ENCODE measurements around the gene ADRM1.

ADRM1 gene

GRCh38 chr20:62293946-62294345 lies 8.9 kb upstream of the ADRM1 start:
- no peak overlapping the region for H3K4me3 ChIP-seq (ENCODE audit: low read depth, low read length)
- no peak for DNase-seq
- H3K27ac ChIP-seq: no peak overlapping the region
- no peaks in the 10 kb centered on the region for H3K27me3 ChIP-seq (replicated peaks)
- in situ Hi-C loops (cut with HindIII; ENCODE audit: low pct_ligation_motif_present, low sequenced_read_pairs): loop anchor here (25.0 kb wide), 1 partner anchor 93 kb away; the partner anchor contains the start of gene RPS21
- H3K36me3 ChIP-seq (replicated peaks): peaks cover 30% of the 10 kb centered on the region
- TF ChIP-seq CTCF (IDR thresholded peaks at IDR 0.05; ENCODE audit: low read depth, low read length, missing control alignments): no peak

- no peak for TF ChIP-seq CTCF (IDR thresholded peaks at IDR 0.05; ENCODE audit: low read depth, low read length, missing control alignments)
- peaks cover 30% of the 10 kb centered on the region for H3K36me3 ChIP-seq (replicated peaks)
- no peak overlapping the region for H3K27ac ChIP-seq
- in situ Hi-C loops (cut with HindIII; ENCODE audit: low pct_ligation_motif_present, low sequenced_read_pairs): loop anchor here (25.0 kb wide), 1 partner anchor 93 kb away; the partner anchor contains the start of gene RPS21
- DNase-seq: no peak
- H3K27me3 ChIP-seq (replicated peaks): no peaks in the 10 kb centered on the region
- H3K4me3 ChIP-seq (ENCODE audit: low read depth, low read length): no peak overlapping the region
Observed at GRCh38 chr20:62294516-62294915, 8.3 kb upstream of the ADRM1 start.

- DNase-seq: no peak
- Histone ChIP-seq H3K36me3 (replicated peaks) (peaks cover 25% of the 10 kb centered on the region), H3K27me3 (replicated peaks) (no peaks in the 10 kb centered on the region), H3K27ac (no peak overlapping the region), H3K4me3 (ENCODE audit: low read depth, low read length) (no peak overlapping the region)
- no peak for TF ChIP-seq CTCF (IDR thresholded peaks at IDR 0.05; ENCODE audit: low read depth, low read length, missing control alignments)
- in situ Hi-C loops (cut with HindIII; ENCODE audit: low pct_ligation_motif_present, low sequenced_read_pairs): loop anchor here (25.0 kb wide), 1 partner anchor 90 kb away; the partner anchor contains the start of gene RPS21
Observed at GRCh38 chr20:62296724-62297448, 5.9 kb upstream of the ADRM1 start.

GRCh38 chr20:62297449-62298227 lies 5.2 kb upstream of the ADRM1 start:
- no peak for TF ChIP-seq CTCF (IDR thresholded peaks at IDR 0.05; ENCODE audit: low read depth, low read length, missing control alignments)
- no peak overlapping the region for H3K27ac ChIP-seq
- no peaks in the 10 kb centered on the region for H3K27me3 ChIP-seq (replicated peaks)
- no peak for DNase-seq
- no peak overlapping the region for H3K4me3 ChIP-seq (ENCODE audit: low read depth, low read length)
- H3K36me3 ChIP-seq (replicated peaks): peaks cover 21% of the 10 kb centered on the region
- in situ Hi-C loops (cut with HindIII; ENCODE audit: low pct_ligation_motif_present, low sequenced_read_pairs): loop anchor here (25.0 kb wide), 1 partner anchor 90 kb away; the partner anchor contains the start of gene RPS21

GRCh38 chr20:62298577-62299249 lies 4.1 kb upstream of the ADRM1 start:
- no peak for DNase-seq
- Histone ChIP-seq H3K4me3 (ENCODE audit: low read depth, low read length) (no peak overlapping the region), H3K27ac (no peak overlapping the region), H3K36me3 (replicated peaks) (peaks cover 17% of the 10 kb centered on the region), H3K27me3 (replicated peaks) (no peaks in the 10 kb centered on the region)
- in situ Hi-C loops (cut with HindIII; ENCODE audit: low pct_ligation_motif_present, low sequenced_read_pairs): loop anchor here (25.0 kb wide), 1 partner anchor 89 kb away; the partner anchor contains the start of gene RPS21
- no peak for TF ChIP-seq CTCF (IDR thresholded peaks at IDR 0.05; ENCODE audit: low read depth, low read length, missing control alignments)
